Activated CD4-positive, alpha-beta T cell treated with anti-CD3 and anti-CD28 coated beads for 4 hours (primary cell): ENCODE data around the gene SERPINA6.
"Not testable (repeated sequence)": the region's sequence is repeated elsewhere in the genome, so short reads cannot be mapped to it uniquely, and the experiment has no call there.

ENCODE experiments used
- DNase-seq, 2 donors: peaks; one replicate each; pipeline ENCODE4 v3.0.0-alpha.2; 2020

The SERPINA6 gene, protein sequence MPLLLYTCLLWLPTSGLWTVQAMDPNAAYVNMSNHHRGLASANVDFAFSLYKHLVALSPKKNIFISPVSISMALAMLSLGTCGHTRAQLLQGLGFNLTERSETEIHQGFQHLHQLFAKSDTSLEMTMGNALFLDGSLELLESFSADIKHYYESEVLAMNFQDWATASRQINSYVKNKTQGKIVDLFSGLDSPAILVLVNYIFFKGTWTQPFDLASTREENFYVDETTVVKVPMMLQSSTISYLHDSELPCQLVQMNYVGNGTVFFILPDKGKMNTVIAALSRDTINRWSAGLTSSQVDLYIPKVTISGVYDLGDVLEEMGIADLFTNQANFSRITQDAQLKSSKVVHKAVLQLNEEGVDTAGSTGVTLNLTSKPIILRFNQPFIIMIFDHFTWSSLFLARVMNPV

DNA sequence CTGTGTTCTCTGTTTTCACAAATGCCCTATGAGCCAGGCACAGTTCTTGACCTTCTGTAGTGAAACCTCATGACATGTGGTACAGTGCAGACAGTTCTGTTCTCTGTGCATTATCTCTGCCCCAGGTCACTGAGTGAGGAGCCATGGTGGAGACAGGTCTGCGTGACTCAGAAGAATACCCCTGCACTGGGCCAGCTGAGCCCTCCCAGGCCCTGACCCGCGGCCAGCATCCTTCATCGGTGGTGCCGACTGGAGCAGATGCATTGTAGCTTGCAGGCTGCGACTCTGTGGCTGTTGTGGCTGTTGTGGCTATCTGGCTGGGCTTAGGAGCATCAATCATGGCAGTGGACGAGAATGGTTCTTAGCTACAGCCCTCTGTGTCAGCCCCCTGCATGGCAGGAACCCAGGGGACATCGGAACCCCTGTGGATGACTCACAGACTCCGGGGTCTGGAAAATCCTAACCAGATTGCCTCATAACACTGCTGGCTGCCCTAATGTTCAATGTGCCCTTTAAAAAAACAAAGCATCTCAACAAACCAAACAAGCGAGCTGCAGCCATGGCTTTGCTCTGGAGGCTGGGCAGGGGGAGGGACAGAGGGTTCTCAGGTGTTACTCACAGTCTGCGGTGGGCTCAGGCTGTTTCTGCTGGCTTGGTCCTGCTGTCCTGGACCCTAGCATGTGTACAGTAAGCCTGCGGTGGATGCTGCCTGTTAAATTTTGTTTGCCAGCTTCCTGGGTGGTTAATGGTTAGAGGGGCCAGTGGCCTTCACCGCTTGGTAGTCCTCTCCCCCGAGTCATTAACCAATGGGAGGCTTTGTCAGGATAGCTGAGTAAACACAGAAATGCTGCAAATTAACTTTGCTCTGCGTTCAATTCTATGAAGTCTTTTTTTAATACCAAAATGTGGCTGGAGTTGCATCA lies at the start of gene SERPINA6:
Gene SERPINA6, minus strand, starts transcription at position 689 of the 923 bp plus-strand sequence. CDS start 8,688 bp downstream, outside the sequence.
- DNase-seq = no peak

DNA sequence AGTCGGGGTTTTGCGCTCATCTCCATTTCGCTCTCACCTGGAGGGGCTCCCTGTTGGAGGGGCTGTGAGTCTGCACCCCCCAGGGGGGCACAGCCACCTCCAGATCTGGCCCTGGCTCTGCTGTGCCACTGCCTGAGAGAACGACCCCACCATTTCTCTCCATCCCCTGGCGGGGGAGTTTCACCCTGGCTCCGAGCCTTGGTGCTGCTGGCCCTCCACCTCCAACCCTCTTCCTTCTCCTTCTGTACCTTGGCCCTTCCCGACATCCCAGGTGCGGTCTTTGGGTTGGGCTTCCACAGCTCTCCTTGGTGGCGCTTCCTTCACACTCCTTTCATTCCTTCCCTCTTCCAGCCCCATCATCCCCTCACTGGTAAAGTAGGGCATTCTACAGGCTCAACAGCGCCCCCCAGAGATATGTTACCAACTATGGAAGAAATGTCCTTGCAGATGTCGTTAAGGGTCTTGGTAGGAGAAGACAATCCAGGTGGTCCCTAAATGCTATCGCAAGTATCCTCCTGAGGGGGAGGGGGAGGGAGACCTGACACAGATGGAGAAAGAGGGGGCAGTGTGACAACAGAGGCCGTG lies 49.0 kb upstream of the SERPINA6 start:
- DNase-seq = no peak

DNA sequence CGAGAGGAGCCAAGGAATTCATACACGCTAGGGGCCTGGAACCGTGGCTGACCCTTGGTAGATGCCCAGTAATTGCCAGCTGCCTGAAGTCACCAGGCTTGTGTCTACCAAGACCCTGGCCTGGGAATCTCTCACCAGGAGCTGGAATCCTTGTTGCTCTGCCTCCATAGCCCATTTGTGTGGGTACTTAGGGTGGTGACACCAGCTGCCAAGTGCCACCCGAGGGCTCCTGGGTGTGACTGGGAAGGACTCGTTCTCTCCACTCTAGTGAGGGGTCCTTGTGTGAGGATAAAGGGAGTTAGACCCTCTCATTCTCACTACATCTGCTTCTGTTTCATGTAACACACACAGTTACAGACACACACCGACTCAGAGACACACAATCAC lies 47.4 kb upstream of the SERPINA6 start:
- no peak for DNase-seq

DNA sequence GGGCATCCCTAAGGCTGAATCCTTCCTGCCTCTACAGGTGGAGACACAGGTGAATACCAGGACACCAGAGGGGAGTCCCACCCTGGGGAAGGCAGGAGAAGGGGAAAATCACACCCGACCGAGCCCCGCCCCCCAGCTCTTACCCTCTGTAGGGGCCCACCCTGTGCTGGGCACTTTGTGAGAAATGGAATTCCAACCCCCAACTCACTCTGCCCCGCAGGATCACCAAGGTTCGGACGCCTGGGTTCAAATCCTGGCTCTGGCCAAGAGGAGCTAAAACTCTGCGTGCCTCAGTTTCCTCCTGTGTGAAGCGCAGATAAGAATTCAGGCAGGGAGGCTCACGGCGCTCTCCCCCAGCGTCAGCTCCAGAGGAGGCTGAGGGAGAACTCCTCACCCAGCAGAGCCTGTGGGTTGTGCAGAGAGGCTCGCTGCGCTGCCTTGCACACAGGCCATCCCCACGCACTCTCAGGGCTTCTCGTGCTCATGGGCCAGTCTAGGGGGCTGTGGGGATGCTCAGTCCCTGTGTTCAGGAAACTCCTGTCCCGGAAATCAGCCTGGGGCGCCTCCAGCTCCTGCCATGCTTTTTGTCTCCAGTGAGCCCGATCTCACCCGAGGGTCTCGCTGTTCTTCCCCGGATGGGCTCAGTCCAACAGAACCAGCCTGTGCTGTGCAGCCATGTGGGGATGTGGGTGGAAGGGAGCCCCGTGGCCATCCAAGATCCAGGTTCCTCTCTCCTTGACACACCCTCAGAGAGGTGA lies 46.8 kb upstream of the SERPINA6 start:
- DNase-seq = not testable (repeated sequence)

DNA sequence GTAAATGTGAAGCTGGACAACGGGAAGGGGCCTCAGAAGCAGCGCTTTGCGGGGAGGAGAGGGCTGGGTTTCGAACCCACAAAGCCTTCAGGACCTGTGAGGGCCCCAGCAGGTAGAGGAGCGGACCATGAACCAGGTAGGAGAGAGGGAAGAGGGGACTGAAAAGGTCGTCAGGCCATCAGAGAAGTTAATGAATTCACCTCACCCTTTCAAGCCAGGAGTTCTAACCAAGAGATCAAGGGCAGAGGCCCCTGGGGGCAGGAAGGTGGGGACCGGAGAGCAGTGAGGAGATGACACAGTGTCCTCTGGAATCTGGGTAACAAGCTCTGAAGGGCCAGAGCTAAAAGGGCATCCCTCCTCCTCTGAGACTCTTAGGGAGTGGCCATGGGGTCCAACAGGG lies 45.8 kb upstream of the SERPINA6 start:
- no peak for DNase-seq

DNA sequence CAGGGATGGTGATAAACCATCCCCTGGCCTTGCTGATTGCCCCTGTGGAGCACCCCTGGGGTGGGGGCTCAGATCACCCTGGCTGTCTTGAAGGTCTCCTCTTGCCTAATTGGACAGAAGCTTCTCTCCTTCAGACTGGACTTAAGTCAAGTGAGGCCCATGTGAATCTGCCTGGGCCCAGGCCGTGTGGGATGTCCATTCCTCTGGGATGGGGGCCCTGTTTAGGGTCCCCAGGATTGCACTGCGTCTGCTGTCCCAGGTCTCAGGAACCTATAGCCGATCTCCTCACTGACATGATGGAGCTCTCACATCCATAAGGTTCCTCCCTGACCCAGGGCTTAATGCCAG lies 45.1 kb upstream of the SERPINA6 start:
- no peak for DNase-seq

DNA sequence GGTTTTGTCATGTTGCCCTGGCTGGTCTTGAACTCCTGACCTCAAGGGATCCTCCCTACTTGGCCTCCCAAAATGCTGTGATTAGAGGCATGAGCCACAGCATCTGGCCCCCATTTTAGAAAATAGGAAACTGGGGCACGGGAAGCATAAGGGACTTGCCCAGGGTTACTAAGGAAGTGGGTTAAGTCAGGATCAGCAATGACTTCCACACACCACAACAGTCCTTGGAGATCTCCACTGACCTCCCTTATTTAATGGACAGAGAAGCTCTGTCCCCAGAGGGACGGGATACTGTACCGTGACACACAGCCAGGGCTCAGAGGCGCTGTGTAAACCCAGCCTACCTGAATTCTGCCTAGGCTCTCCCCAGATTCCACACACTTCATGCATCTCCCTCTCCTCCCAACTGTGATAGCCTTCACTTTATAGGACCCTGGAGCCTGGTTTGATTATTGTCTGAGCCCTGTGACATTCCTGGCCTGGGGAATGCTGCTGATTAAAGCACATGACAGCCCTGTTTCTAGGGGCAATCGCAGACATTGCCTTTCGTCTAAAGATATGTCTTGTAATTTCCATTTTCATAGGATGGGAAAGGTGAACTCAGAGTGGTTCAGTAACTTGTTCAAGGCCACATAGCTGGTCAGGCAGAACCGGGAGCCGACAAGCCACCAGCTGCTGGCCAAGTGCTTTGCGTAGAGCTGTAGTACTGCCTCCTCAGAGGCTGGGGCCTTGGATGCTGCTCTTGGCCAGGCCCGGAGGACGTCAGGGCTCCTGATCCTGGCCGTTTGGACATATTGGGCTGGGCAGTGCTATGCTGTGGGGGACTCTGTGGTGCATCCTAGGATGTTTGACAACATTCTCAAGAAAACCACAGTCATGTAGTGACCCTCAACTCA lies 44.5 kb upstream of the SERPINA6 start:
- DNase-seq = no peak

DNA sequence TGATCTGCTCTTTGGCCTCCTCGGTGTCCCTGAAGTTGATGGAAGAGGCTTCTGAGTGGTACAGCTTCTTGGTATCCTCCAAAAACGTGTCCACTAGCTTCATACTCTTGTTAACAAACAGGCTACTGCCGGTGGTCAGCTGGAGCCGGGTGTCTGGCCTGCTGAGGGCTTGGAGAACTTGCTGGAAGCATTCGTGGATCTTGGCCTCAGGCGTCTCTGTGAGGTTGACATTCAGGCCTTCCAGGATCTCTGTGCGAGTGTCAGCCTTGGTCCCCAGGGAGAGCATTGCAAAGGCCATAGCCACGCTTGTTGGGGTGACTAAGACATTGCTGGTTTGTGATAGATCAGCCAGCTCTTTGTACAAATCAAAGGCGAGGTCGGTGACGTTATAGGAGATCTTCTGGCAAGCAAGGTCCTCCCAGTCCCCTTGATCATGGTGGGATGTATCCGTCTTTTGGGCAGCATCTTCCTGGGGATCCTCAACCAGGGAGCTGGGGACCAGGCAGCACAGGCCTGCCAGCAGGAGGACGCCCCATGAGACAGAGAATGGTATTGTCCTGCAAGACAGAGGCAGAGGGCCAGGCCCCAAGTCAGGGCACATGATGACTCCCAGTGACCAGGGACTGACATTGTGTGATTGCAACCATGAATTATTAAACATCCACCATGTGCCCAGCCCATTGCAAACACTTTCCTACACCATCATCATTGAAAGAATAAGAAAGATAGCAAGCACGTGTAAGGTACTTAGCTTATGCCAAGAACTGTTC lies 43.2 kb upstream of the SERPINA6 start, which contains the start of gene SERPINA2:
Gene SERPINA2, minus strand, starts transcription at position 553 of the 770 bp plus-strand sequence.
- DNase-seq = no peak

DNA sequence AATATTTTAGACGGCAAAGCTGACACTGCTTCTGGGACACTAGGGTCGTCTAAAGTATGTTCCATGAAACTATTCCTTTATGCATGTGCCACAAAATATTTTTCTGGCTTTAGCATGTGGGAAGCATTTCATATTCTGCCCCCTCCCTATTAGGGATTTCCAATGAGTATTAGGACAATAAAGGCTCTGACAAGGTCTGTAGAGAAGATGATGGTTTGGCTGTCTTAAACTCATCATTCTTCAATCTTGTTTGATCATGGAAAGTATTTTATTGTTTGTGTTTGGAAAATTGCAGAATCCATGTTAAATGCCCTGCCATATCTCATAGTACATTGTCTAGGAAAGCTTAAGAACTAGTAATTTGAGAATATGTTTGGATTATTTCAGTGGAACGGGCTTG lies 42.5 kb upstream of the SERPINA6 start:
- no peak for DNase-seq

DNA sequence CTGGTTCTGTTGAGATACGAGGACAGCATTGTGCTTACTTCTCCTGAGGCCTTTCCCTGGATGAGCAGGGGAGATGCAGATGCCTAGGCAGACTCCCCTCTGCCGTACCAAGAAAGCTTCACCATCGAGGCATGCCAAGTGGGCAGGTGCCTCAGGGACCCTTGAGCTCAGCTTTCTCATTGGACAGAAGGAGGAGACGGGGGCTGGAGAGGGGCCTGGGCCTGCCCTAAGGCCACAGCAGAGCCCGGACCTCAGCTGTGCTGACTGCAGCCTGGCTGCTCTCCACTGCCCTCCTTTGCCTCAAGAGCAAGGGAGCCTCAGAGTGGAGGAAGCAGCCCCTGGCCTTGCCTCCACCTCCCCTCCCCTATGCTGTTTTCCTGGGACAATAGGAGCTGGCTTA lies 41.8 kb upstream of the SERPINA6 start:
- DNase-seq = no peak

DNA sequence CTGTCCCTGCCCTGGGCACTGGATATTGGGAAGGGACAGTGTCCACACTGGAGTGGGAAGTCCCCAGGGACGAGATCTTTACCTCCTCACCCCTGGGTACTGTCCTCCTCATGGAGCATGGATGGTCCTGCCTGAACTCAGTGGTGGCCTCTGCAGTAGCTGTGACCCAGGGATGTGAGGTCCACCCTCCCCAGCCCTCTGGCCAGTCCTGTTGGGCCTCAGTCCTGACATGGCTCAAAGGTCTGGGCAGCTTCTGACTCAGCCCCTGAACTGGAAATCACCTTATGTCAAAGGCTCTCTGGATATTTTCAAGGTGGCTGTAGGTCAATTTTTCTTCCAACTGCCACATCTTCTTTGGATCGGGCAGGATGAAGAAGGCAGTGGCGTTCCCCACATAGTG lies 40.9 kb upstream of the SERPINA6 start:
- DNase-seq = no peak

DNA sequence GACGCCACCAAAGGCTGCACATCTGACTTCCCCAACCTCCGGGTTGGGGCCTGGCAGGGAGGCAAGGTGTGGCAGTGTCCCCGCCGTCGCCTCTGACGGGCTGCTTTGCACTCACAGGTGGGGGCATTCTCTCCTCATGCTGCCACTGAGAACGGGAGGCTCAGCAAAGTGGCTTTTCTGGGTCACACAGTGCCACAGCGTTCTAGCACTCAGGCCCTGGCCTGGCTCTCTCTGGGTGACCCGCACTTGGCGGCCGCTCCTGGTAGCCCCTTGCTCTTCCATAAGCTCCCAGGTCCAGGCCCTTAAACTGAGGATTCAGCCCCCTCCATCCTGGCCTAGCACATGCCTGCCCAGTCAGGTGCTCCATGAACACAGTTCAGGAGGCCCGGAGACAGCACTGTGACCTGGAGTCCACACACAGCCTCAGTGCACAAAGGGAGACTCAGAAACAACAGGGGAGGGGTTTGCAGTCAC lies 40.1 kb upstream of the SERPINA6 start:
- DNase-seq = no peak

DNA sequence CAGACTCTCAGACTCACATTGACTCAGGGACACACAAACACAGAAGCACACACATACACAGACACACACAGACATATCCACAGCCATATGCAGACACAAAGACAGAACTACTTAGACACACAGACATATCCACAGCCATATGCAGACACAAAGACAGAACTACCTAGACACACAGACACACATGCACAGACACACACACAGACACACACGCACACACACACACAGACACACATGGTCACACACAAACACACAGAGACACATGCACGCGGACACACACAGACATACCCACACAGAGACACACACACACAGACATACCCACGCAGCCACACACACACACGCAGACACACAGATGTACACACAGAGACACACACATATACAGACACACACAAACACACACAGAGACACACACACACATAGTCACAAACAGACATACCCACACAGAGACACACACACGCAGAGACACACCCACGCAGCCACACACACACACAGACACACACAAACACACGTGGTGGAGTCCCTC lies 39.5 kb upstream of the SERPINA6 start:
- DNase-seq = no peak

DNA sequence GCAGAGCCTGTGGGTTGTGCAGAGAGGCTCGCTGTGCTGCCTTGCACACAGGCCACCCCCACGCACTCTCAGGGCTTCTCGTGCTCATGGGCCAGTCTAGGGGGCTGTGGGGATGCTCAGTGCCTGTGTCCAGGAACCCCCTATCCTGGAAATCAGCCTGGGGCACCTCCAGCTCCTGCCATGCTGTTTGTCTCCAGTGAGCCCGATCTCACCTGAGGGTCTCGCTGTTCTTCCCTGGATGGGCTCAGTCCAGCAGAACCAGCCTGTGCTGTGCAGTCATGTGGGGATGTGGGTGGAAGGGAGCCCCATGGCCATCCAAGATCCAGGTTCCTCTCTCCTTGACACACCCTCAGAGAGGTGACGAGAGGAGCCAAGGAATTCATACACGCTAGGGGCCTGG lies 38.5 kb upstream of the SERPINA6 start:
- no peak for DNase-seq

DNA sequence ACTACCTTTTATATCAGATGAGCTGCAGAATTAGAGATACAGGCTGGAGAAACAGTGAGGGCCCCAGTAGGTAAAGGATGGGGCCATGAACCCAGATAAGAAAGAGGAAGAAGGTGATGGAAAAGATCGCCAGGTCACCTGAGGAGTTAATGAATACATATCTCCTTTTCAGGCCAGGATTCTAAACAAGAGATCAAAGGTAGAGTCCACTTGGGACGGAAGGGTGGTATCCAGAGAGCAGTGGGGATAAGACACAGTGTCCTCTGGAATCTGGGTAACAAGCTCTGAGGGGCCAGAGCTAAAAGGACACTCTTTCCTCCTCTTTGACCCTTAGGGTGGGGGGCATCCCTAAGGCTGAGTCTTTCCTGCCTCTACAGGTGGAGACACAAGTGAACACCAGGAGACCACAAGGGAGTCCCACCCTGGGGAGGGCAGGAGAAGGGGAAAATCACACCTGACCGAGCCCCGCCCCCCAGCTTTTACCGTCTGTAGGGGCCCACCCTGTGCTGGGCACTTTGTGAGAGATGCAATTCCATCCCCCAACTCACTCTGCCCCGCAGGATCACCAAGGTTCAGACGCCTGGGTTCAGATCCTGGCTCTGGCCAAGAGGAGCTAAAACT lies 37.9 kb upstream of the SERPINA6 start:
- no peak for DNase-seq

DNA sequence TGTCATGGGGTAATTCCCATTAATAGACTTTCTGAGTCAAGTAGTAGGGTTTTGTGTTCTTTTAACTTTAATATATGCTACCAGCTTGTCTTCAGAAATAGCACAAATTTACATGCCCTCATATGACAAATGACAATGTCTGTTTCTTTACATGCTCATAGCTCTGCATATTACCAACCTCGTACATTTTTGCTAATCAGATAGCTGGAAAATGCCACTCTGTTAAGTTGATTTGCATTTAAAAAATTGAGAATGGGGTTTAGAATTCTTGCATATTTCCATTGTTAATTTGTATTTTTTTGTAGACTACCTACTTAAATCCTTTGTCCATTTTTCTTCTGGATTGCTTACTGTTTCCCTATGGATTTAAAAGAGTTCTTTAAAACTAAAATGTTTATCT lies 34.0 kb upstream of the SERPINA6 start:
- no peak for DNase-seq

DNA sequence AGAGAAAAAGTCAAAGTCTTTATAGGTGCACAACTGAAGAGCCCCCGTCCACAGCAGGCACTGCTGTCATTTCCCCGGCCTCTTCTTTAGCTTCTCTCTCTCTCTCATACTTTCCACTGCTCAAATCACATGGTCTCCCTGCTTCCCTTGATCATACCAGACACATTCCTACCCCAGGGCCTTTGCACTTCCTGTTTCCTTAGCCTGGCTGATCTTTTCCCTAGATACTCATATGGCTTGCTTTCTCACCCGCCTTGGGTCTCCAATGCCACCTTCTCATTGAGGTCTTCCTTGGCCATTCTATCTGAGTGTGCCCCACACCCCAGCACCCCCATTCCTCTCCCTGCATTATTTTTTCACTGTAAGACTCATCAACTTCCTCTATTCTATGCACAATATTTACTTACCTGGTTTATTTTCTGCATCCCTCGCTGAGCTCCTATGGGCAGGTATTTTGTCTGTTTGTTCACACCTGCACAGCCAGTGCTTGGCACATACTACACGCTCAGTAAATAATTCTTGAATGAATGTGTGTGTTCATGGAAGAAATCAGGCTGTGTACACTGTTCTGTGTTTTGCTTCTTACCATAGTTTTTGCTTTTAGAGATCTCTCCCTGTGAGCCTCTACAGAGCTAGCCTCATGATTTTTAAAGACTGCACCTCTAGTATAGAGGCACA lies 33.4 kb upstream of the SERPINA6 start:
- DNase-seq = no peak

DNA sequence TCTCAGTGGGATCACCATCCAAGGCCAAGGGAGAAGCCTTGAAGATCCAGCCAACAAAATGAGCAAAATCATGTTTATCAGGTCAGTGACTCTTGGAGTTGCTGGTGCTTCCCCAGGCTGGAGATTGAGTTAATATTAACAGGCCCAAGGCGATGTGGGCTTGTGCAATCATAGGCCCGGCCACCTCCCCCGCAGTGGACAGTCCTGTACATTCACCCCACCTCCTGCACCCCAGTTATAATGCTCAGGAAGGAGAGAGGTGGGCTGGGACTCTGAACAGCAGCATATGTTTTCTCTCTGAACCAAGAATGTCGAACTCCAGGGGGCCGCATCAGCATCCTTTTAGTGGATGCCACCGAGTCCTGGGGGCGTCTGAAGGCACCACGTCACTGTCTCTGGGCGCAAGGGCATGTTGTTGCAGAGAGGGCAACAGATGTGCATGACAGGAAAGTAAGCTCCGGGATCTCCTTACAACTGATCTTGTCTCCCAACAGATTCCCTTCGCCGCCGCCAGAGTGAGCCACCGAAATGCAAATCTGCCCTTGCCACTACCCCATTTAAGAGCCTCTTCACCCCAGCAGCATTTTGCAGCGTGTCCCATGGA lies 32.2 kb upstream of the SERPINA6 start:
- no peak for DNase-seq

DNA sequence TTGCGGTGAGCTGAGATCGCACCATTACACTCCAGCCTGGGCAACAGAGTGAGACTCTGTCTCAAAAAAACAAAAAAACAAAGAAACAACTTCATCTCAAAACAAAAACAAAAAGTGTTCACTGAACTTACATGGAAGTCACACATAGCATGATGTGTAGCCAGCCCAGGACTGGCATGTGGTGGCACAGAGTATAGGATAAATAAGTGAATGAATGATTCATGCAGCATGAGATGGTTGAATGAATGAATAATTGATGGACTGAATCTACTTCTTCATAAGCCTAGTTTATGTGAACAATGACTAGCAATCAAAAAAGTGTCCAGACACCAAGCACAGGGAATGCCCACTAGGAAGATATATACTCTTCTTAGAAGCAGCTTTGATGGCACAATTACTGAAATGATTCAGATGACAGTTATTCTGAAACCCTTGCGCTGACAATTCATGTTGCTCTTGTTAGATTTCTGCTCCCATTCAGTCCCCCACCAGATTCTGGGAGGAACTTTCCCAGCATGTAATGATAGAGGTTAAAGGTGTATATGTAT lies 31.6 kb upstream of the SERPINA6 start:
- no peak for DNase-seq
